Measurements from ENCODE around the gene HS3ST6. TPM values are rescaled to one million over a fixed set of nuclear protein-coding genes. Genes with fewer than 3 reads are reported as not detected.
"Not testable (repeated sequence)": the region's sequence is repeated elsewhere in the genome, so short reads cannot be mapped to it uniquely, and the experiment has no call there.

HS3ST6 gene
- total RNA-seq, result 1.5 TPM

DNA sequence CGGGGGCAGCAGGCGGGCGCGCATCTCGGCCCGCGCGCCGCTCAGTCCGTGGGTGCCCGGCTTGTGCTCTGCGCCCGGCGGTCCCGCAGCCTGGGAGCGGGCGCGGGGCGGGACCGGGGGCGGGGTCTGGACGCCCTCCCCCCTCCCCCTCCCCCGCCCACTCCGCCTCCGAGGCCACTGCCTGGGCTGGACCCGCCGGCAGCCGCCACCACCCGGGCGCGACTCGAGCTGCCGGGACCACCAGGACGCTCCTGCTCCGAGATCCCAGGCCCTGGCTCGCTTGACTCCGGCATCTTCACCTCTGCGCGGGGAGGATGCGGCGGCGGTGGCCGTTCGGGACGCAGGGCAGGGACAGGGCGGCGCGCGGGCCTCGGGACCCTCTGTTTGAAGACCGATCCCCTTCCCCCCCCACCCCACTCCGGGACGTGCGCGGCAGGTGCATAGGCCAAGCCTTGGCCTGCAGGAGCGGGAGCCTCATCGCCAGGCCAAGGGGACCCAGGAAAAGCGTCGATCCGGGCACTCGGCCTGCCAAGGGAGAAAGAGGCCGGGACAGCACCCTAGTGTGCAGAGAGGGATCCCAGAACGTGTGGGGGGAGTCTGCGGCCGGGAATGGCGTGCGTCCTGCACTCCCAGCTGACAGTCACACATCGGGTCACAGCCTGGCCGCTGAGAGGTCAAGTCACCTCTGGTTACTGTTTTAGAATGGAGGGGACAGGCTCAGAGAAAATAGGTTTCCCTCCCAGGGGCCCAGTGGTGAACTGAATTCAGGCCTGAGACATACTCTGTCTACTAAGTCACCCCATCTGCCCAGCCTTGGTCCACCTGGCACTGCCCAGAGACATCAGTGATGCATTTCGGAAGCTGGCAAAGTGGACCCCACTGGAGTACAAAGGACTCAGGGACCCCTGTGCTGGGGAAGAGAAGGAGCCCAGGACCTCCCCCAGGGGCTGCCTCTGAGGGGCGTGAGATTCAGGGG is at the start of gene HS3ST6:
HS3ST6 (minus strand) TSS at position 65 of the 976 bp plus-strand sequence. CDS start 92 bp downstream, outside the sequence.
- no peak for DNase-seq

DNA sequence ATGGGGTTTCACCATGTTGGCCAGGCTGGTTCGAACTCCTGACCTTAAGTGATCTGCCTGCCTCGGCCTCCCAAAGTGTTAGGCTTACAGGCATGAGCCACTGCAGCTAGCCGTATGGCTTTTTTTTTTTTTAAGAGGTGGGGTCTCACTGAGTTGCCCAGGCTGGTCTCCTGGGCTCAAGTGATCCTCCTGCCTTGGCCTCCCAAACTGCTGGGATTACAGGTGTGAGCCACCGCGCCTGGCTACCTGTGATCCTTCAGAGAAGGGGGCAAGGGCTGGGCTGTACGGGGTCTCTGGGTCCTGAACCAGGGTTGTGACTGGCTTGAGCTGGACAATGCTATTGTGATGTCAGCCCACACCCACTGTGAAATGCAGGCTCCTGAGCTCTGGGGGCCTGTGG is 48.2 kb upstream of the HS3ST6 start, which contains the start of gene RNF151:
RNF151 (plus strand) TSS at position 397 of the 400 bp plus-strand sequence. CDS start 26 bp downstream, outside the sequence.
- no peak for DNase-seq

DNA sequence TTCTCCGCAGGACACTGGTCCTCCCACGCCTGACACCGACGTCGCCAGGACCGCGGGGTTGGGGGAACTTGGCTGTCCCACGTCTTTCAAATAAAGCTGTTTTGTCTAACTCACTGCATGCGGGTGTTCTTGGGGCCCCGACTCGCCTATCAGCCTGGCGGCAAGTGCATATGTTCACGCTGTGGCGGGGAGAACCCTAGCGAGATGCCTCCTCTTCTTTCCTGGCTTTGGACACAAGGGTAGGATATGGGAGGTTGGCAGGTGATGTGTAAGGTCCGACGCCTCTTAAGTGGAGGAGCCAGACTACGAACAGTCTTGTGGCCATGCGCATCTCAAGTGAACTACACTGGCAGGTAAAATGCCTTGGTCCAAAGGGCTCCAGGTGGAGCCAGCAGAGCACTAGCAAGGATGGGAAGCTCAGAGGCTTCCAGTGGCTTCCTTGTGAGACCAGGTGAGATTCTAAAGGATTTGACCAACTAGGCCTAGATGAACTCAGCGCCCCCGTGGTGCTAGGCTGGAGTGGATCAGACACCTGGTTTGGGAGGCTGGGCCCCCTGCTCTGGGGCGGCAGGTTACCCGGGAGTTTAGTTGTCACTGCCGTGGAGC is 47.3 kb upstream of the HS3ST6 start:
- DNase-seq, result no peak

- peak; percentile 100 for DNase-seq
Observed at GRCh38 chr16:1964506-1965395, 46.5 kb upstream of the HS3ST6 start, which contains the start of gene RPS2. Gene RPS2 (minus strand): TSS chr16:1964826. CDS start chr16:1964625, 201 bp downstream.

GRCh38 chr16:1963806-1964505 is 45.7 kb upstream of the HS3ST6 start:
- peak; percentile 57 for DNase-seq

- not testable (repeated sequence) for DNase-seq
Observed at GRCh38 chr16:1962161-1963153, 44.2 kb upstream of the HS3ST6 start.

DNA sequence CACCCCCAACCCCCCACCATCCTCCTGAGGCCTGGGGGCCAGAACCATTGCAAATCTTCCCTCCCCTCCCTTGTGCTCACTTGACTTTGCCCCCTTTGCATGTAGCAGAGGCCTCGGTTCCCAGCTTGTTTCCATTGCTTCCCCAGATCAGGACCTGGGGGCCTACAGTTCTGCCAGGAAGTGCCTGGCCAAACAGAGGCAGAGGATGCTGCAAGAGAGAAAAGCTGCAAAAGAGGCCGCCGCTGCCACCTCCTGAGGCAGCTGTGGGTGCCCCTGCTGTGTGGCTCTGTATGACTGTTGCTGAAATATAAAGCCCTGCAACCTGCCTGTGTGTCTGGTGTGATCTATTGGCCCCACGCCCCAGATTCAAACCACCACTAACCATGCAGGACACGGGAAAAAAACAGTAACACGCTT is 43.4 kb upstream of the HS3ST6 start:
- DNase-seq, result no peak

DNA sequence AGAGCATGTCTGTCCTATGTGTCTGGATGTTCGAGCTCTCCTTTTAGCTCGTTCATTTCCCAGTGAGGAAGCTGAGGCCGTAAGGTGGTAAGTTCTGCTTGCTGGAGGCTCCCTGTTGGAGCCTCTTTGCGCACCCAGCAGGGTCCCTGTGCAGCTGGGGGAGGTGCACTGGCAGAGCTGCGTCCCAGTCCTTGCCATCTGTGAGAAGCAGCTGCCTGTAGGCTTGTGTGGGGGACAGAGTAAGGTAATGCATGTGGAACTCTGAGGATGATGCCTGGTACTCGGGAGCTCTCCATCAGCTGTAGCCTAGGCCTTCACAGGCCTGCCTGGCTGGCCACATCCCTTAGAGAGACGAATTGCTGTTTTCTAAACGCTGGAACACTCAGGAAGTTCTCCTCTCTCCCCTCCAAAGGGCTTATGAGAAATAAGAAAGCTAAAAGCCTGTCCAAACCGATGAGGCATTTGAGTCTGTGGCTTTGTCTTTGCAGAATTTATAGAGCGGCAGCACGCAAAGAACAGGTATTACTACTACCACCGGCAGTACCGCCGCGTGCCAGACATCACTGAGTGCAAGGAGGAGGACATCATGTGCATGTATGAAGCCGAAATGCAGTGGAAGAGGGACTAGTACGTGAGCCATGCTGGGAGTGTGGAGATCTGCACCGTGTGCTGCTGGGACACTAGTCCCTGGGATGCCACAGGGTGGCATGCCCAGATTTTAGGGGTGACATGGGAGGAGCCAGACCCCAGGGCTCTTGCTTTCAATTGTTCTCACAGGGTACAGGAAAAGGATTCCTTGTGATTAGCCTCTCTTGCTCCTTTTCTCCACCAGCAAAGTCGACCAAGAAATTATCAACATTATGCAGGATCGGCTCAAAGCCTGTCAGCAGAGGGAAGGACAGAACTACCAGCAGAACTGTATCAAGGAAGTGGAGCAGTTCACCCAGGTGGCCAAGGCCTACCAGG is 42.7 kb upstream of the HS3ST6 start:
- peak; percentile 37 for DNase-seq

DNA sequence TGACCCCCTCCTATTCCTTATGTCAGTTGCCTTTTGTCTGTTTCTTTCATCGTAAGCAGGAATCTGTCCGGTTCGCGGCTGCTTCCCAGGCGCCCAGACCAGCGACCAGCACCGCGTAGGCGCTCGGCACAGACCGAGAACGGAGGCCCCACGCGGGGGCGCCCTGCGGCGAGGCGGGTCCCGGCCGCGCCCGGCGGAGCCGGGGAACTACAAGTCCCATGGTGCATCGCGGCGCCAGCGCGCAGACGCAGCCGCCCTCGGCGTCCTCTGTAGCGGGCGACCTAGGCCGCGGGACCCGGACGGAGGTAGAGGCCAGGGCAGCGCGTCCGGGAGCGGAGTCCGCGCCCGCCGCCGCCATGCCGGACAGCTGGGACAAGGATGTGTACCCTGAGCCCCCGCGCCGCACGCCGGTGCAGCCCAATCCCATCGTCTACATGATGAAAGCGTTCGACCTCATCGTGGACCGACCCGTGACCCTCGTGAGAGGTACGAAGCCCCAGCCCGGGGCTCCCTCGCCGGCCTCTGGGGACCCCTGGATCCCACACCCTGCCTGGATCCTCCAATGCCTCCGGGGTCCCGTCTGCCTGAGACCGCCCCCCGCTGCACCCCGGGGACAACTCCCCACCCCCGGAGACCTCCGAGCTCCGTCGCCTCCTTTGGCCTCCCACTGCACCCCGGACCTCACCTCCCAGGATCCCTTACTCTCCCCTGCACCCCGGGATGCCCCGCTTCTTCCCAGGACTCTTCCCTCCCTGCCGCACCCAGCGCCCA is 41.2 kb upstream of the HS3ST6 start, which contains the start of gene NDUFB10:
NDUFB10 (plus strand) TSS at position 270 of the 771 bp plus-strand sequence; CDS start at position 357, 87 bp downstream.
- peak; percentile 94 for DNase-seq

DNA sequence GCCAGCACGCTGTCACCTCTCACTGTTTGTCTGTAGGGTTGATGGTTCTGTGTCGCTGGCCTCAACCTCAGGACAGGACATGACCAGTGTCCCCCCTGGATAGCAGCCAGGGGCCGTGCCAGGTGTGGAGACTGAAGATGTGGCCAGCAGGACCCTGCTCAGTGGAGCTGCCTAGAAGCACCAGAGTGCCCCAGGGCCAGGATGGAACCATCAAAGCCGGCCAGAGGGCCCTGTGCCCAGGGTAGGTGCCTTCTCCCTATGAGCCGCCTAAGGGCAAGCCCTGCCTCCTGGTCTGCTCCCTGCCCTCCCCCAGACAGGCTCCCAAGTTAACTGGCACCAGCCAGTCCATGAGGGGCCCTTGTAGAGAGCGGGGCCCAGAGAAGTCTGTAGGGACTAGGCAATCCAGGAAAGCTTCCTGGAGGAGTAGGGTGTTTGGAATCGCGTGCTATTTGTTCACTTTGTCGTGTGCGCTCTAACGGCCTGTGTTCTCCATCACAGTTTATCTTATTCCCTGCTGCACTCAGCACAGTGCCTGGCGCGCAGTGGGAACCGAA is 40.6 kb upstream of the HS3ST6 start:
- no peak for DNase-seq

GRCh38 chr16:1958143-1958491 is 39.9 kb upstream of the HS3ST6 start:
- DNase-seq, result not testable (repeated sequence)

DNA sequence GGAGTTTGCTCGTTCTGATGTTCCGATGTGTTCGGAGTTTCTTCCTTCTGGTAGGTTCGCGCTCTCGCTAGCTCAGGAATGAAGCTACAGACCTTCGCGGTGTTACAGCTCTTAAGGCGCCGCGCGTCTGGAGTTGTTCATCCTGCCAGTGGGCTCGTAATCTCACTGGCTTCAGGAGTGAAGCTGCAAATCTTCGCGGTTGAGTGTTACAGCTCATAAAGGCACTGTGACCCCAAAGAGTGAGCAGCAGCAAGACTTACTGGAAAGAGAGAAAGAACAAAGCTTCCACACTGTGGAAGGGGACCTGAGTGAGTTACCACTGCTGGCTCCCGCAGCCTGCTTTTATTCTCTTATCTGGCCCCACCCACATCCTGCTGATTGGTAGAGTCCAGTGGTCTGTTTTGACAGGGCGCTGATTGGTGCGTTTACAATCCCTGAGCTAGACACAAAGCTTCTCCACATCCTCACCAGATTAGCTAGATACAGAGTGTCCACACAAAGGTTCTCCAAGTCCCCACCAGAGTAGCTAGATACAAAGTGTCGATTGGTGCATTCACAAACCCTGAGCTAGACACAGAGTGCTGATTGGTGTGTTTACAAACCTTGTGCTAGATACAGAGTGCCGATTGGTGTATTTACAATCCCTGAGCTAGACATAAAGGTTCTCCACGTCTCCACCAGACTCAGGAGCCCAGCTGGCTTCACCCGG is 39.4 kb upstream of the HS3ST6 start:
- not testable (repeated sequence) for DNase-seq

DNA sequence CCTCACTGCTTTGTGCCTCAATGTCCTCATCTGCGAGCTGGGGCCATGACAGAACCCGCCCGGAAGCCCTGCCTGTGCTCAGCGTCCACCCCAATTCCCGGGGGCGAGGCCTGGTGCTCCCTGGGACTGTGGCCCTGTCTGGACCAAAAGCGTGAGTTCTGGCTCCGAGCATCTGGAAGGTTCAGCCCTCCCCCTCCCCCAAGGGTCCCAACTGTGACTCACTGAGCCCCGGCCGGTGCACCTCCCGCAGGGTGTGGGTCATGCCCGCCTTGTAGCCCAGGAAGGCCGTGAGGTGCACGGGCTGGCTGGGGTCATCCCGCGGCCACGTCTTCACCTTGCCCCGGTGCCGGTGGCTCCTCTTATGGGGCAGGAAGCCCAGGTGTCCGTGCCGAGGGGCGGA is 35.5 kb upstream of the HS3ST6 start:
- DNase-seq, result no peak

GRCh38 chr16:1950559-1950958 is 32.3 kb upstream of the HS3ST6 start:
- no peak for DNase-seq

DNA sequence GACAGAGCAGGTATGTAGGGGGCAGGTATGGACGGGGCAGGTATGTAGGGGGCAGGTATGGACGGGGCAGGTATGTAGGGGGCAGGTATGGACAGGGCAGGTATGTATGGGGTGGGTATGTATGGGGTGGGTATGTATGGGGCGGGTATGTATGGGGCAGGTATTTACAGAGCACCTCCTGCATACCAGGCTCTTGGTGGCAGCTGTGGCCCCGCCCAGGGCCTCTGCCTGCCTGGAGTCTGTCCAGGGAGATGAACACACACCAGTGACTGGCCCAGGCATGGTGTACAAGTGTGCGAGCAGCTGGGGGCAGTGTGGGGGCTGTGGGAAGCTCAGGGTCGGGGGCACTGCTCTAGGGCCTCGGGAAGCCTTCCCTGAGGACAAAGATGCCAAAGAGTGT is 31.8 kb upstream of the HS3ST6 start:
- DNase-seq, result peak; percentile 33

GRCh38 chr16:1949507-1949906 is 31.3 kb upstream of the HS3ST6 start:
- no peak for DNase-seq

GRCh38 chr16:1947369-1947670 is 29.1 kb upstream of the HS3ST6 start:
- DNase-seq, result no peak
